Measurements from ENCODE around the gene BPIFB2. TPM values are rescaled to one million over a fixed set of nuclear protein-coding genes. Genes with fewer than 3 reads are reported as not detected.
"Not testable (repeated sequence)": the region's sequence is repeated elsewhere in the genome, so short reads cannot be mapped to it uniquely, and the experiment has no call there.

Gene BPIFB2
- total RNA-seq, 1 donor from 2014 or later, result not detected

GRCh38 chr20:32970115-32970972, 37.2 kb upstream of the BPIFB2 start:
- DNase-seq (ENCODE audit: low spot score in 2 of 2) (no peak), FAIRE-seq (no peak)

GRCh38 chr20:32970973-32971300, 36.6 kb upstream of the BPIFB2 start:
- DNase-seq (ENCODE audit: low spot score in 2 of 2), result no peak
- no peak for FAIRE-seq

GRCh38 chr20:32971703-32972161, 35.8 kb upstream of the BPIFB2 start:
- DNase-seq (ENCODE audit: low spot score in 2 of 2) (no peak), FAIRE-seq (no peak)

GRCh38 chr20:32972181-32973076, 35.1 kb upstream of the BPIFB2 start:
- FAIRE-seq (no peak), DNase-seq (ENCODE audit: low spot score in 2 of 2) (no peak)

- FAIRE-seq, result no peak
- no peak for DNase-seq (ENCODE audit: low spot score in 2 of 2)
These were observed 34.3 kb upstream of the BPIFB2 start for GRCh38 chr20:32973077-32973717.

- DNase-seq (ENCODE audit: low spot score in 2 of 2); FAIRE-seq: not testable (repeated sequence)
These were observed 33.1 kb upstream of the BPIFB2 start for GRCh38 chr20:32974204-32975064.

- not testable (repeated sequence) for FAIRE-seq
These were observed 32.4 kb upstream of the BPIFB2 start for GRCh38 chr20:32975121-32975520.

GRCh38 chr20:32975698-32976674, 31.5 kb upstream of the BPIFB2 start:
- no peak for FAIRE-seq

More at GRCh38 chr20:32975121-32975520, 32.4 kb upstream of the BPIFB2 start:
- DNase-seq (ENCODE audit: low spot score in 2 of 2), result not testable (repeated sequence)

GRCh38 chr20:32976746-32977145, 30.8 kb upstream of the BPIFB2 start:
- FAIRE-seq (no peak), DNase-seq (ENCODE audit: low spot score in 2 of 2) (no peak)

More at GRCh38 chr20:32975698-32976674, 31.5 kb upstream of the BPIFB2 start:
- DNase-seq (ENCODE audit: low spot score in 2 of 2), result no peak

GRCh38 chr20:32977281-32978008, 30.1 kb upstream of the BPIFB2 start:
- DNase-seq (ENCODE audit: low spot score in 2 of 2) (no peak), FAIRE-seq (no peak)

GRCh38 chr20:32978009-32978335, 29.5 kb upstream of the BPIFB2 start:
- FAIRE-seq (no peak), DNase-seq (ENCODE audit: low spot score in 2 of 2) (no peak)

GRCh38 chr20:32979201-32979998, 28.1 kb upstream of the BPIFB2 start:
- DNase-seq (ENCODE audit: low spot score in 2 of 2), result no peak
- no peak for FAIRE-seq

GRCh38 chr20:32980131-32980941, 27.2 kb upstream of the BPIFB2 start:
- FAIRE-seq, result no peak

GRCh38 chr20:32980990-32981389, 26.5 kb upstream of the BPIFB2 start:
- FAIRE-seq (no peak), DNase-seq (ENCODE audit: low spot score in 2 of 2) (no peak)

More at GRCh38 chr20:32980131-32980941, 27.2 kb upstream of the BPIFB2 start:
- DNase-seq (ENCODE audit: low spot score in 2 of 2), result peak; percentile 43 to 44

GRCh38 chr20:32982617-32983458, 24.7 kb upstream of the BPIFB2 start:
- DNase-seq (ENCODE audit: low spot score in 2 of 2) (no peak), FAIRE-seq (no peak)

All from frontal cortex (tissue), 4 donors.